Endothelial cell of umbilical vein (primary cell): Measurements from ENCODE around the gene PLSCR2. TPM values are rescaled to one million over a fixed set of nuclear protein-coding genes. Genes with fewer than 3 reads are reported as not detected.

Source experiments
- BruUV-seq: library from RNA; stranded (reverse); fragments of 400-500 nt; replicated peaks from 2 replicates; lab custom pipeline; 2021; lab: Mats Ljungman, UMichigan
- CTCF ChIA-PET: fragments of 300-600, 350-600 bp; sonication (Branson Sonifier 250); formaldehyde crosslinking; loops from one replicate; lab custom pipeline; 2021; ENCODE audit warnings: antibody characterized with exemption, inconsistent platforms; lab: Charles Lee
- POLR2A ChIA-PET: fragments of 300-600, 350-600 bp; sonication (Branson Sonifier 250); formaldehyde crosslinking; loops from one replicate; lab custom pipeline; 2021; ENCODE audit warnings: antibody characterized with exemption, inconsistent platforms; lab: Charles Lee
- DNase-seq: peaks from one replicate; pipeline ENCODE4 v3.0.0-alpha.2; 2011; ENCODE audit warnings: low read depth, low spot score
- FAIRE-seq: peaks from 2 replicates; lab custom pipeline; 2011; peaks lifted over from hg19 to GRCh38; lab: Jason Lieb, UNC
- H2AFZ ChIP-seq: 2 replicates; pipeline ENCODE4 v1.6.0; 2012; ENCODE audit warnings: low read depth, low read length, control low read depth, inconsistent platforms
- H3K27ac ChIP-seq: 2 replicates; pipeline ENCODE4 v1.5.1; 2011; ENCODE audit warnings: low read depth, mild to moderate bottlenecking, control low read depth, low read length, moderate library complexity; ENCODE audit not compliant: insufficient read depth
- H3K27me3 ChIP-seq, 2 experiments: 2 replicates each; pipeline versions ENCODE4 v1.6.0 to v1.6.1; 2011; ENCODE audit warnings: low read length in 2 of 2, mixed read lengths in 1 of 2; ENCODE audit not compliant: control insufficient read depth in 2 of 2, insufficient read depth in 2 of 2
- H3K36me3 ChIP-seq, 2 experiments: 2 replicates in 1 of 2; 3 replicates in 1 of 2; pipeline ENCODE4 v1.5.1; 2011; ENCODE audit warnings: low read length in 2 of 2, mild to moderate bottlenecking in 1 of 2, moderate library complexity in 1 of 2; ENCODE audit not compliant: control insufficient read depth in 2 of 2, insufficient read depth in 2 of 2; ENCODE audit errors: extremely low read depth in 1 of 2
- H3K4me1 ChIP-seq: 3 replicates; pipeline ENCODE4 v1.5.1; 2011; ENCODE audit warnings: mild to moderate bottlenecking, low read length; ENCODE audit not compliant: control insufficient read depth, insufficient read depth; ENCODE audit errors: extremely low read depth
- H3K4me2 ChIP-seq: 2 replicates; pipeline ENCODE4 v1.6.1; 2011; ENCODE audit warnings: low read length, control low read depth, mixed read lengths; ENCODE audit not compliant: insufficient read depth
- H3K4me3 ChIP-seq, 3 experiments: fragments of 200-600 bp in 1 of 3; sonication (generic), shearing (Covaris generic) in 1 of 3; replicated peaks in 1 of 3; 2 replicates each; pipeline ENCODE4 v1.5.1; 2011 to 2016; ENCODE audit warnings: control low read depth in 3 of 3, low read length in 3 of 3, mild to moderate bottlenecking in 2 of 3, inconsistent platforms in 1 of 3, low read depth in 1 of 3, moderate library complexity in 1 of 3; ENCODE audit not compliant: insufficient read depth in 1 of 3
- H3K79me2 ChIP-seq: 2 replicates; pipeline ENCODE4 v1.6.0; 2012; ENCODE audit warnings: low read length, inconsistent platforms; ENCODE audit not compliant: control insufficient read depth, insufficient read depth
- H3K9ac ChIP-seq: replicated peaks from 2 replicates; pipeline ENCODE3; 2011; ENCODE audit warnings: low read length, control low read depth; ENCODE audit not compliant: insufficient read depth; ENCODE audit errors: extremely low read depth
- H3K9me1 ChIP-seq: replicated peaks from 3 replicates; pipeline ENCODE4 v1.6.0; 2011; ENCODE audit warnings: mild to moderate bottlenecking, low read length; ENCODE audit not compliant: control insufficient read depth, insufficient read depth; ENCODE audit errors: extremely low read depth
- H3K9me3 ChIP-seq: replicated peaks from 2 replicates; pipeline ENCODE4 v1.5.1; 2012; ENCODE audit warnings: low read length, inconsistent platforms; ENCODE audit not compliant: control insufficient read depth, insufficient read depth
- H4K20me1 ChIP-seq: replicated peaks from 2 replicates; pipeline ENCODE3; 2011; ENCODE audit warnings: mild to moderate bottlenecking, low read length; ENCODE audit not compliant: control insufficient read depth, insufficient read depth; ENCODE audit errors: extremely low read depth
- EZH2 ChIP-seq: IDR thresholded peaks from 2 replicates; pipeline ENCODE4 v1.6.1; 2012; ENCODE audit warnings: borderline replicate concordance, low read depth, mild to moderate bottlenecking, moderate library complexity, low read length, inconsistent platforms; ENCODE audit not compliant: severe bottlenecking
- FOS ChIP-seq: IDR thresholded peaks from 2 replicates; pipeline ENCODE4 v1.6.1; 2011; ENCODE audit warnings: mild to moderate bottlenecking, low read length, moderate library complexity, borderline replicate concordance; ENCODE audit not compliant: insufficient read depth
- GATA2 ChIP-seq: IDR thresholded peaks from 2 replicates; pipeline ENCODE4 v1.7.0; 2011; ENCODE audit warnings: low read depth, mild to moderate bottlenecking, moderate library complexity, mixed read lengths, low read length; ENCODE audit not compliant: insufficient read length, insufficient read depth
- JUN ChIP-seq: IDR thresholded peaks from 2 replicates; pipeline ENCODE4 v1.6.1; 2011; ENCODE audit warnings: borderline replicate concordance, low read depth; ENCODE audit not compliant: insufficient read length, insufficient read depth
- MYC ChIP-seq: IDR thresholded peaks from one replicate; pipeline ENCODE4 v1.6.1; 2011; ENCODE audit warnings: mild to moderate bottlenecking, low read depth, low read length
- POLR2A ChIP-seq: IDR thresholded peaks from 2 replicates; pipeline ENCODE4 v1.6.1; 2012; ENCODE audit warnings: low read depth, mild to moderate bottlenecking, control low read depth, low read length
- POLR2AphosphoS5 ChIP-seq: IDR thresholded peaks from 2 replicates; pipeline ENCODE4 v1.6.1; 2012; ENCODE audit warnings: low read depth, mild to moderate bottlenecking, control low read depth, low read length, moderate library complexity; ENCODE audit not compliant: insufficient read depth
- dilution Hi-C: fragments of 300-500 bp; cut with MboI; formaldehyde crosslinking; loops from one replicate; pipeline ENCODE4 v1.15.0; 2019; ENCODE audit warnings: low sequenced_read_pairs; ENCODE audit not compliant: extremely low pct_ligation_motif_present
- intact Hi-C: fragments of 100-400 bp; cut with micrococcal nuclease; formaldehyde crosslinking; loops from one replicate; pipeline ENCODE4 v1.10.0; 2022
- polyA plus RNA-seq, 4 experiments: library from polyadenylated mRNA; depleted of rRNA in 3 of 4; stranded (reverse) in 3 of 4; unstranded in 1 of 4; fragments of >200 nt; gene quantifications; 2 replicates each; pipeline versions ENCODE4 v1.2.1 to v1.2.3, GENCODE V29; 2011 to 2012; ENCODE audit warnings: missing spikeins in 1 of 4
- total RNA-seq: library from RNA; stranded (reverse); gene quantifications from 2 replicates; pipeline ENCODE4 v1.2.3, GENCODE V29; 2021
- TF ChIP-seq, protein P1 (sequence below), 2 donors: IDR thresholded peaks; 1 replicate in 1 of 2; 2 replicates in 1 of 2; pipeline ENCODE4 v1.5.1; 2011; ENCODE audit warnings: low read length in 2 of 2, mild to moderate bottlenecking in 2 of 2, moderate library complexity in 2 of 2, control low read depth in 1 of 2, inconsistent platforms in 1 of 2, low read depth in 1 of 2; ENCODE audit not compliant: insufficient read depth in 1 of 2; ENCODE audit errors: extremely low read depth in 1 of 2
- TF ChIP-seq, protein P2 (sequence below): IDR thresholded peaks from 2 replicates; pipeline ENCODE4 v1.6.1; 2011; ENCODE audit not compliant: insufficient read depth, insufficient read length

PLSCR2 gene
- total and polyA plus RNA-seq, 2 donors (not counting 3 experiments of a cell fraction or from before 2014, with no cell fraction given): not detected

DNA sequence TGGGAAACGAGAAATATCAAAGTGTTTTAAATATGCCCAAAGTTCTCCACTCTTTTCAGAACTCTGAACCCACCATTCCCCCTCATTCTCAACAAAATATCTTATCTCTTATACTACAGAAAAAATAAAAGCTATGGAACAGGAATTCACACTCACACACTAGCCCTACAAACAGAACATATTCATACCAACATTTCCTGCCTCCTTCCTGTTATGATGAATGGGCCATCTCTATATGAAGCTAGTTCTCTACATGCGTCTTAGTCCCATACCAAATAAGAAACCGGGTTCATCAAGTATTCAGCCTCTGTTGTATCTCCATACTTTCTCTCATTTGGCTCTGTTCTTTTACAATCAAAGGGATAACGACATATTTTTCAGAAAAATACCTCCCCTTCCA, 72.6 kb downstream of the PLSCR2 start:
- H3K36me3 ChIP-seq: no peaks in the 10 kb centered on the region
- no peak overlapping the region for H3K4me3 ChIP-seq
- no peaks in the 10 kb centered on the region for H3K9me1 ChIP-seq
- CTCF ChIA-PET: interaction anchor here (1.0 to 2.5 kb wide), 6 partner anchors 10 to 331 kb away, joined by 3 to 6 read pairs (median 4); no protein-coding TSS in a partner anchor
- H3K4me2 ChIP-seq: peak overlapping the region; percentile 43
- H4K20me1 ChIP-seq: no peaks in the 10 kb centered on the region
- no peaks in the 10 kb centered on the region for H3K9me3 ChIP-seq
- peak overlapping the region; percentile 71 for H2AFZ ChIP-seq
- no peaks in the 10 kb centered on the region for H3K79me2 ChIP-seq
- no TSS peak for BruUV-seq
- no peak overlapping the region for H3K9ac ChIP-seq
- peak overlapping the region; percentile 41 for H3K27ac ChIP-seq
- FAIRE-seq (peak; percentile 81), DNase-seq (peak; percentile 77)
- H3K4me1 ChIP-seq: peaks cover 13% of the 10 kb centered on the region
- POLR2A ChIA-PET: no interaction called here
- TF ChIP-seq, protein P1, sequence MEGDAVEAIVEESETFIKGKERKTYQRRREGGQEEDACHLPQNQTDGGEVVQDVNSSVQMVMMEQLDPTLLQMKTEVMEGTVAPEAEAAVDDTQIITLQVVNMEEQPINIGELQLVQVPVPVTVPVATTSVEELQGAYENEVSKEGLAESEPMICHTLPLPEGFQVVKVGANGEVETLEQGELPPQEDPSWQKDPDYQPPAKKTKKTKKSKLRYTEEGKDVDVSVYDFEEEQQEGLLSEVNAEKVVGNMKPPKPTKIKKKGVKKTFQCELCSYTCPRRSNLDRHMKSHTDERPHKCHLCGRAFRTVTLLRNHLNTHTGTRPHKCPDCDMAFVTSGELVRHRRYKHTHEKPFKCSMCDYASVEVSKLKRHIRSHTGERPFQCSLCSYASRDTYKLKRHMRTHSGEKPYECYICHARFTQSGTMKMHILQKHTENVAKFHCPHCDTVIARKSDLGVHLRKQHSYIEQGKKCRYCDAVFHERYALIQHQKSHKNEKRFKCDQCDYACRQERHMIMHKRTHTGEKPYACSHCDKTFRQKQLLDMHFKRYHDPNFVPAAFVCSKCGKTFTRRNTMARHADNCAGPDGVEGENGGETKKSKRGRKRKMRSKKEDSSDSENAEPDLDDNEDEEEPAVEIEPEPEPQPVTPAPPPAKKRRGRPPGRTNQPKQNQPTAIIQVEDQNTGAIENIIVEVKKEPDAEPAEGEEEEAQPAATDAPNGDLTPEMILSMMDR (IDR thresholded peaks at IDR 0.05; ENCODE audit: extremely low read depth in 1 of 2, insufficient read depth in 1 of 2, low read depth in 1 of 2, low read length in 2 of 2): no peak
- no peak for TF ChIP-seq GATA2
- TF ChIP-seq JUN: no peak
- no peak for TF ChIP-seq MYC
- TF ChIP-seq FOS: no peak
- TF ChIP-seq EZH2: no peak
- no peak for TF ChIP-seq POLR2AphosphoS5
- TF ChIP-seq, protein P2, sequence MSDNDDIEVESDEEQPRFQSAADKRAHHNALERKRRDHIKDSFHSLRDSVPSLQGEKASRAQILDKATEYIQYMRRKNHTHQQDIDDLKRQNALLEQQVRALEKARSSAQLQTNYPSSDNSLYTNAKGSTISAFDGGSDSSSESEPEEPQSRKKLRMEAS: no peak
- TF ChIP-seq POLR2A: no peak
- H3K27me3 ChIP-seq: no peaks in the 10 kb centered on the region
- intact Hi-C loops (loop anchor here (5.0 kb wide), 1 partner anchor 146 kb away; the partner anchor contains the start of gene PLSCR1), dilution Hi-C loops (no loop called here)
